Posterior cingulate gyrus (tissue), 11 donors: ENCODE measurements around the gene GOLGA8J.
"Not testable (repeated sequence)": the region's sequence is repeated elsewhere in the genome, so short reads cannot be mapped to it uniquely, and the experiment has no call there.

ENCODE experiments used
- DNase-seq, 10 donors: peaks; one replicate each; pipeline versions ENCODE4 v3.0.0 to v3.0.0-alpha.2; 2020 to 2021; ENCODE audit warnings: mixed read lengths in 3 of 10
- intact Hi-C: fragments of 100-400 bp; cut with DNase I; formaldehyde crosslinking; loops from one replicate; pipeline ENCODE4 v1.15.1; 2023

Gene GOLGA8J

GRCh38 chr15:30072630-30073029, 10.1 kb upstream of the GOLGA8J start:
- peak in 3 of 10 donors; percentile 23 to 84 (median 66) for DNase-seq
- intact Hi-C loops = no loop called here

- no peak for DNase-seq
- intact Hi-C loops = no loop called here
Observed at GRCh38 chr15:30073915-30074314, 8.8 kb upstream of the GOLGA8J start.

- intact Hi-C loops, DNase-seq: not testable (repeated sequence)
Observed at GRCh38 chr15:30080816-30081215, 1.9 kb upstream of the GOLGA8J start.

- DNase-seq, intact Hi-C loops: not testable (repeated sequence)
Observed at GRCh38 chr15:30097827-30098226, 15.1 kb downstream of the GOLGA8J start.

- DNase-seq, intact Hi-C loops: not testable (repeated sequence)
Observed at GRCh38 chr15:30102890-30103289, 20.1 kb downstream of the GOLGA8J start.

- DNase-seq, intact Hi-C loops: not testable (repeated sequence)
Observed at GRCh38 chr15:30103941-30104507, 21.3 kb downstream of the GOLGA8J start.

- intact Hi-C loops, DNase-seq: not testable (repeated sequence)
Observed at GRCh38 chr15:30110591-30110990, 27.8 kb downstream of the GOLGA8J start.

- intact Hi-C loops, DNase-seq: not testable (repeated sequence)
Observed at GRCh38 chr15:30130066-30130465, 47.3 kb downstream of the GOLGA8J start.

GRCh38 chr15:30134751-30135150, 52.0 kb downstream of the GOLGA8J start, which contains the start of gene GOLGA8T:
GOLGA8T (plus strand) TSS chr15:30135051; CDS start chr15:30135149, 98 bp downstream.
- intact Hi-C loops, DNase-seq: not testable (repeated sequence)
